AG04449 (cell line): Measurements from ENCODE around the gene SHROOM1.

Experiments
- CTCF ChIA-PET: fragments of 350-600 bp; formaldehyde crosslinking; extraction: SDS; loops from one replicate; lab custom pipeline; 2021; ENCODE audit warnings: antibody characterized with exemption; lab: Yijun Ruan, JAX
- POLR2A ChIA-PET: fragments of 400-600, 350-600 bp; formaldehyde crosslinking; extraction: SDS; loops from one replicate; lab custom pipeline; 2020; ENCODE audit warnings: antibody characterized with exemption, inconsistent platforms; lab: Yijun Ruan, JAX
- DNase-seq: peaks from one replicate; pipeline ENCODE4 v3.0.0-alpha.2; 2010; ENCODE audit warnings: low read depth, low spot score
- H3K4me3 ChIP-seq: 2 replicates; pipeline ENCODE4 v1.5.1; 2011; ENCODE audit warnings: low read depth, mild to moderate bottlenecking, control low read depth, low read length
- TF ChIP-seq, protein P1 (sequence below): IDR thresholded peaks from one replicate; pipeline ENCODE4 v1.5.1; 2011; ENCODE audit warnings: mild to moderate bottlenecking, moderate library complexity, low read length, control low read depth, inconsistent platforms; ENCODE audit not compliant: insufficient read depth; ENCODE audit errors: missing control alignments

The SHROOM1 gene

DNA sequence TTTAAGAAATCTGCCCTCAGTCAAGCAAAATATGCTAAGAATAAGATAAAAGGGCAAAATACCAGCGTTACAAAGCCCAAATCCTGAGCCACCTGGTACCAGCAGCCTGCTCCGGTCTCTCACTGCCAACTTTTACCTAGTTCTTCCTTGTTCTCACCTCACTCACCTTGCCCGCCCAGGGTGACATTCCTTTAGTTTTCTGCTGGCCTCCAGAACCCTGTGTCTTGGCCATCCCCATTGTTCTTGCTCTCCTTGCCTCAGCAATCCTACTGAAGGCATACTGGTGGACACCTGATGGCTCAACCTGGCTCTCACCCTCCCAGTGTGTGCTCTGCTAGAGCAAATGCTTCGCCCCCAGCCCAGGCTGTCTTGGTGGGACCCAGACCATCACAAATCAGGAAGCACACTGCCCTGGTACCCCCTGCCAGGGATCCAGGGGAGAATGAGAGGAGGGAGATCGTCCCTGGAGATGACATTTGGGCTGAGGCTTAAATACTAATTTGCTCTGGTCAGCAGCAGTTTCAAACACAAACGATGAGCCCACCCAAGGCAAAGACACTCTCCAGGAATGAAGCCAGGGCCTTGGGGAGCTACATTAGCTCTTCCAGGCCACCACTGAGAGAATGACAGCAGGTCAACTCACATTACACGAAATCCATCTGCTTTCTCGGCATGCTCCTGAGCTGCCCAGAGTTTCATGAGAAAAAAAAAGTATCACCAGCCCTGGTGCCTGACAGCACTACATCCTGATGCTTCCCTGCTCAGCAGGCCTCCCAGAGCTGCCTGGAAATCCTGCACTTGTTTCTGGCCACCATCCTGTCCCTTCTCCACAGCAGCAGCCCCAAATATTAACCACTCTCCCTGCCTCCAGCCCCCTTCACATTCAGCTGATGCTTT is 41.2 kb downstream of the SHROOM1 start:
- ChIA-PET CTCF (no interaction called here), POLR2A (no interaction called here)
- DNase-seq = no peak
- TF ChIP-seq, protein P1, sequence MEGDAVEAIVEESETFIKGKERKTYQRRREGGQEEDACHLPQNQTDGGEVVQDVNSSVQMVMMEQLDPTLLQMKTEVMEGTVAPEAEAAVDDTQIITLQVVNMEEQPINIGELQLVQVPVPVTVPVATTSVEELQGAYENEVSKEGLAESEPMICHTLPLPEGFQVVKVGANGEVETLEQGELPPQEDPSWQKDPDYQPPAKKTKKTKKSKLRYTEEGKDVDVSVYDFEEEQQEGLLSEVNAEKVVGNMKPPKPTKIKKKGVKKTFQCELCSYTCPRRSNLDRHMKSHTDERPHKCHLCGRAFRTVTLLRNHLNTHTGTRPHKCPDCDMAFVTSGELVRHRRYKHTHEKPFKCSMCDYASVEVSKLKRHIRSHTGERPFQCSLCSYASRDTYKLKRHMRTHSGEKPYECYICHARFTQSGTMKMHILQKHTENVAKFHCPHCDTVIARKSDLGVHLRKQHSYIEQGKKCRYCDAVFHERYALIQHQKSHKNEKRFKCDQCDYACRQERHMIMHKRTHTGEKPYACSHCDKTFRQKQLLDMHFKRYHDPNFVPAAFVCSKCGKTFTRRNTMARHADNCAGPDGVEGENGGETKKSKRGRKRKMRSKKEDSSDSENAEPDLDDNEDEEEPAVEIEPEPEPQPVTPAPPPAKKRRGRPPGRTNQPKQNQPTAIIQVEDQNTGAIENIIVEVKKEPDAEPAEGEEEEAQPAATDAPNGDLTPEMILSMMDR = no peak
- no peak overlapping the region for H3K4me3 ChIP-seq

DNA sequence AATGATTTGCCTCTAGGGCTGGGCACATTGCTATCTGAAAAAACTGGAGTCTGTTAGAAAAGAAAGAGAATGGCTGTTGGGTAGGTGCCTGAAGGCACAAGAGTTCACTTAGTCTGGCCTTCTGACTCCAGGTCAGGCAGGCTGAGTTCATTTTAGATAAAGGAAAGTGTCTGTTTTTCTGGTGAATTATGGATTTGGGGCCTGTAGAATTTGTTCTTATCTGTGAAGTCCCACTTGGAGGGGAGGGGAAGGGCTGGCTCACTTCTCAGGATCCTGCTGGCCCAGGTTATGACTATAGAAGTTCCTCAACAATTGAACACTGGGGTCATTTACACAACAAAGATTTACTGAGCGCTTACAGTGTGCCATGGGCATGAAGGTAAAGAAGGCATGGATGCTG is 41.9 kb downstream of the SHROOM1 start:
- ChIA-PET CTCF (no interaction called here), POLR2A (no interaction called here)
- H3K4me3 ChIP-seq = no peak overlapping the region
- TF ChIP-seq, protein P1 = no peak
- no peak for DNase-seq

DNA sequence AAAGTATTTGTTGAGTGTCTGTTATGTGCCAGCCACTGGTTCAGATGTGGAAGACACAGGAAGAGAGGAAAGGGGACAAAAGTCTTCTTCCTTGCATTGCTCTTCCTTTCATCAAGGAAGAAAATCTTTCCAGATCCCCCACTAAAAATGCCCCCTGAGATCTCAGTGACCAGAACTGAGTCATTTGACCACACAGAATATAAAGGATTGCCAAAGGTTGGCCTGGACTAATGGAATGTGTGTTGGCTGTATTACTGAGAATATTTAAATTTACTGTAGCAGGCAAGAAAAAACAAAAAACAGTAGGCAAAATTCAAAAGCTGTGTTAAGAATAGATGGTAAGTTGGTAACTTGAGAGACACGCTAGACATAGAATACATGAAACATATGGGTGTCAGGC is 43.4 kb downstream of the SHROOM1 start:
- DNase-seq = no peak
- TF ChIP-seq, protein P1 = no peak
- ChIA-PET POLR2A (no interaction called here), CTCF (interaction anchor here (0.7 to 7.3 kb wide), 10 partner anchors 11 to 260 kb away, joined by 3 to 51 read pairs (median 4); partner anchors contain the start of genes CCNI2 and SHROOM1)
- no peak overlapping the region for H3K4me3 ChIP-seq

- H3K4me3 ChIP-seq = no peak overlapping the region
- TF ChIP-seq, protein P1 = no peak
- POLR2A ChIA-PET = no interaction called here
- CTCF ChIA-PET = interaction anchor here (1.2 to 7.3 kb wide), 4 partner anchors 10 to 401 kb away, joined by 3 to 51 read pairs (median 8); partner anchors contain the start of gene SEPTIN8
- DNase-seq = no peak
Observed at GRCh38 chr5:132785864-132786263, 44.6 kb downstream of the SHROOM1 start.

DNA sequence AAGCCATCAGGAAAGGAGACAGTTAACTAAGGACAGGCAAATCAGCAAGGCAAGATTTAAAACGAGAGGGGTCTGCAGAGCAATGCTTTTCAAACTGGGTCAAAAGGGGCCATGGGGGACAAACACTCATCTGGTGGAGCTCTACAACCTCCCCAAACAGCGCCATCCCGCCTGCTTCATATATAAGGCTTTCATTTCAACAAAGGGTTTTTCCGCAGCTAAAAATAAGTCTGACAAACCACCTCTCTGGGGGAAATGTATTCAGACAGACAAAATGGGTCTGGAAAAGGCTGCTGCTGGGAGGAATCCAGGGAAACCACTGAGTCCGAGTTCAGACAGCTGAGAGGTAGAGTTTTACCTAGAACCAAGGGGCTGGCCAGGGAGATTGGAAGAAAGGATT is 45.1 kb downstream of the SHROOM1 start:
- no peak overlapping the region for H3K4me3 ChIP-seq
- CTCF ChIA-PET = interaction anchor here (1.0 to 7.3 kb wide), 5 partner anchors 9 to 401 kb away, joined by 3 to 51 read pairs (median 6); partner anchors contain the start of gene SEPTIN8

More for the DNA sequence above, 45.1 kb downstream of the SHROOM1 start:
- POLR2A ChIA-PET = no interaction called here
- TF ChIP-seq, protein P1 = no peak
- no peak for DNase-seq
